Brain microvascular endothelial cell (primary cell): ENCODE measurements around the gene B3GNT3.
A peak's percentile ranks its signal among the peaks of the same experiment; 100 is the strongest.

Source experiments
- DNase-seq: peaks from one replicate; pipeline ENCODE4 v3.0.0-alpha.2; 2020
- H3K27ac ChIP-seq: fragments of 250-450 bp; sonication (Bioruptor Pico); 2 replicates; pipeline ENCODE4 v1.5.1; 2020; ENCODE audit warnings: mild to moderate bottlenecking, moderate library complexity
- H3K27me3 ChIP-seq: fragments of 250-450 bp; sonication (Bioruptor Pico); replicated peaks from 2 replicates; pipeline ENCODE4 v1.5.1; 2020; ENCODE audit warnings: mild to moderate bottlenecking
- H3K36me3 ChIP-seq: fragments of 250-450 bp; sonication (Bioruptor Pico); replicated peaks from 2 replicates; pipeline ENCODE4 v1.5.1; 2020; ENCODE audit warnings: mild to moderate bottlenecking
- H3K4me3 ChIP-seq: 2 replicates; pipeline ENCODE4 v1.5.1; 2011; ENCODE audit warnings: low read depth, mild to moderate bottlenecking, control low read depth, low read length, moderate library complexity
- CTCF ChIP-seq: IDR thresholded peaks from 2 replicates; pipeline ENCODE4 v1.5.1; 2011; ENCODE audit warnings: low read depth, mild to moderate bottlenecking, moderate library complexity, low read length, control low read depth, inconsistent platforms; ENCODE audit errors: missing control alignments
- in situ Hi-C: cut with HindIII; loops from 2 replicates; pipeline ENCODE4 v1.10.0; 2017; ENCODE audit warnings: low sequenced_read_pairs, low pct_ligation_motif_present

B3GNT3 gene

GRCh38 chr19:17841371-17841809, 46.5 kb downstream of the B3GNT3 start:
- Histone ChIP-seq H3K27ac (no peak overlapping the region), H3K4me3 (peak overlapping the region; percentile 36), H3K36me3 (no peaks in the 10 kb centered on the region), H3K27me3 (no peaks in the 10 kb centered on the region)
- in situ Hi-C loops = no loop called here
- no peak for TF ChIP-seq CTCF
- no peak for DNase-seq

- peak; percentile 84 for DNase-seq
- H3K4me3 ChIP-seq = peak overlapping the region; percentile 41
- no peak for TF ChIP-seq CTCF
- H3K27me3 ChIP-seq = no peaks in the 10 kb centered on the region
- peak overlapping the region; percentile 30 for H3K27ac ChIP-seq
- in situ Hi-C loops = no loop called here
- no peaks in the 10 kb centered on the region for H3K36me3 ChIP-seq
These were observed 47.1 kb downstream of the B3GNT3 start for GRCh38 chr19:17841810-17842662.

GRCh38 chr19:17842663-17843291, 47.8 kb downstream of the B3GNT3 start:
- Histone ChIP-seq H3K27ac (peak overlapping the region; percentile 30), H3K27me3 (no peaks in the 10 kb centered on the region), H3K4me3 (peak overlapping the region; percentile 41), H3K36me3 (no peaks in the 10 kb centered on the region)
- no peak for TF ChIP-seq CTCF
- in situ Hi-C loops = no loop called here
- DNase-seq = no peak

- no peak overlapping the region for H3K27ac ChIP-seq
- no peak overlapping the region for H3K4me3 ChIP-seq
- no peaks in the 10 kb centered on the region for H3K36me3 ChIP-seq
These were observed 48.4 kb downstream of the B3GNT3 start for GRCh38 chr19:17843292-17843827.

GRCh38 chr19:17843908-17844490, 49.1 kb downstream of the B3GNT3 start:
- in situ Hi-C loops = no loop called here
- no peaks in the 10 kb centered on the region for H3K27me3 ChIP-seq
- H3K27ac ChIP-seq = no peak overlapping the region
- no peaks in the 10 kb centered on the region for H3K36me3 ChIP-seq
- H3K4me3 ChIP-seq = no peak overlapping the region
- no peak for DNase-seq
- TF ChIP-seq CTCF = no peak

More at GRCh38 chr19:17843292-17843827, 48.4 kb downstream of the B3GNT3 start:
- no peak for DNase-seq
- TF ChIP-seq CTCF = no peak
- no peaks in the 10 kb centered on the region for H3K27me3 ChIP-seq
- in situ Hi-C loops = no loop called here
